GM04504 (cell line): ENCODE measurements around the gene UQCRHL.
"Not testable (repeated sequence)": the region's sequence is repeated elsewhere in the genome, so short reads cannot be mapped to it uniquely, and the experiment has no call there.

ENCODE experiments used
- DNase-seq: peaks from one replicate; pipeline ENCODE4 v3.0.0-alpha.2; 2012; ENCODE audit warnings: low read depth

The UQCRHL gene

DNA sequence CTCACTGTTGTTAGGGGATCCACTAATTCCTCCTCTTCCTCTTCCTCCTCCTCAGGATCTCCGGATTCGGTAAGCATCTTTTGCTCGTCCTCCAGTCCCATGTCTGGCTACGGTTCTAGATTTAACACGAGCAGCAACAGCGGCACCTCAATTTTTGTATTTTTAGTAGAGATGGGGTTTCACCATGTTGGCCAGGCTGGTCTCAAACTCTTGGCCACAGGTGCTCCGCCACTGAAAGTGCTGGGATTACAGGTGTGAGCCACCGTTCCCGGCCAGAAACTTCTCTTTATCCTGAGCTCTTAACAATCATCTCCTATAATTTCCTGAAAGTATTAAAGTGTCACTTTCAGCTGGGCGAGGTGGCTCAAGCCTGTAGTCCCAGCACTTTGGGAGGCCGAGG lies at the start of gene UQCRHL:
Gene UQCRHL, minus strand, starts transcription at position 101 of the 400 bp plus-strand sequence. Its CDS starts 0 bp downstream, at position 101.
- not testable (repeated sequence) for DNase-seq

DNA sequence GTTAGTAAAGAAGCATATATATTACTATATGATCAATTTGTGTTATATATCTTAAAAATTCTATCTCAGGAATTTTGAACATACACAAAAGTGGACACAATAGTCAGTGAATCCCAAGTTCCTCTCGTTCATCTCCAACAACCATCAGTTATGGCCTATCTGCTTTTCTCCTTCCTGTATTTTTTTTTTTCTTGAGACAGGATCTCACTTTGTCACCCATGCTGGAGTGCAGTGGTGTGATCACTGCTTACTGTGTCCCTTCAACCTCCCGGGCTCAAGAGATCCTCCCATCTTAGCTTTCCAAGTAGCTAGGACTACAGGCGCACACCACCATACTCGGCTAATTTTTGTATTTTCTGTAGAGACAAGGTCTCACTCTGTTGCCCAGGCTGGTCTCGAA lies 49.4 kb upstream of the UQCRHL start:
- DNase-seq = no peak

DNA sequence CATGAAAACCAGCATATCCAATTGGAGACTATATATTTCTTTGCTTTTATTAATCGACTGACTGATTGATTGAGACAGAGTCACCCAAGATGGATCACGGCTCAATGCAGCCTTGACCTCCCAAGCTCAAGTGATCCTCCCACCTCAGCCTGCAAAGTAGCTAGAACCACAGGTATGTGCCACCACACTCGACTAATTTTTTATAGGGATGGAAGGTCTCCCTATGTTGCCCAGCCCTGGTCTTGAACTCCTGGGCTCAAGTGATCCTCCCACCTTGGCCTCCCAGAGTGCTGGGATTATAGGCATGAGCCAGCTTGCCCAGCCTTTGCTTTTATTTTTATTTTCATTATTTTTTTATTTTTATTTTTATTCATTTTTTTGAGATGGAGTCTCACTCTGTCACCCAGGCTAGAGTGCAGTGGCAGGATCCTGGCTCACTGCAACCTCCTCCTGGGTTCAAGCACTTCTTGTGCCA lies 45.4 kb upstream of the UQCRHL start:
- no peak for DNase-seq

DNA sequence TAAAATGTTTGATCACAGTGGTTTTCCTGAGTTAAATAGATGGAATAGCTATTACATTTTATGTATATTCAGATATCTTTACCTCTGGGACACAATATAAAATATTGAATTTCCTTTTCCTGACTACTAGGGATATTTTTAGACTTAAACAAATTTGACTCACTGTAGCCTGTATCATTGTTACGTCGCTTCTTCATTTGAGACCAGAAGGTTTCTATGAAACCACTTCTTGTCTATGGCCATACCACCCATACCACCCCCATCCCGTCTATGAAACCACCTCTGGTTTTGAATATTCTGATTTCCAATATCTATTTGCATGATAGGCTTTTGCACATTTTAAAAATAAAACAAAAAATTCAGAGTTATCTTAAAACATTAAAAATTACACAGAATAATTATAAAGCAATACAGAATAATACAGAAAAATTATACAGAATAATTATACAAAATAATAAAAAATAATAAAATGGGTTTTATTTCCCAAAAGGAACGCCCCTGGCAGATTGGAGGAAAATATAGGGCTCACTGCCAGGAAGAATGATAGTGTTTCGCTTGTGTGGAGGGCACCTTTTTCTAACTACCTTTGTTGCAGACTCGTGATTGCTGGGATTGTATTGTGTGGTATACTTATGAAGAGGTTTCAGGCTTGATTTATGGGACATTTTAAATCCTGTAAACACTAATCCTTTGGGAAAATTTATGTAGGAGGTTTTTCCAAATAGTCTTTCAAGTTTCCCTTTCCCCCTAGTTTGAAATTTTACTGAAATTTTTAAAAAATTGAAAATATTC lies 44.8 kb upstream of the UQCRHL start:
- no peak for DNase-seq

DNA sequence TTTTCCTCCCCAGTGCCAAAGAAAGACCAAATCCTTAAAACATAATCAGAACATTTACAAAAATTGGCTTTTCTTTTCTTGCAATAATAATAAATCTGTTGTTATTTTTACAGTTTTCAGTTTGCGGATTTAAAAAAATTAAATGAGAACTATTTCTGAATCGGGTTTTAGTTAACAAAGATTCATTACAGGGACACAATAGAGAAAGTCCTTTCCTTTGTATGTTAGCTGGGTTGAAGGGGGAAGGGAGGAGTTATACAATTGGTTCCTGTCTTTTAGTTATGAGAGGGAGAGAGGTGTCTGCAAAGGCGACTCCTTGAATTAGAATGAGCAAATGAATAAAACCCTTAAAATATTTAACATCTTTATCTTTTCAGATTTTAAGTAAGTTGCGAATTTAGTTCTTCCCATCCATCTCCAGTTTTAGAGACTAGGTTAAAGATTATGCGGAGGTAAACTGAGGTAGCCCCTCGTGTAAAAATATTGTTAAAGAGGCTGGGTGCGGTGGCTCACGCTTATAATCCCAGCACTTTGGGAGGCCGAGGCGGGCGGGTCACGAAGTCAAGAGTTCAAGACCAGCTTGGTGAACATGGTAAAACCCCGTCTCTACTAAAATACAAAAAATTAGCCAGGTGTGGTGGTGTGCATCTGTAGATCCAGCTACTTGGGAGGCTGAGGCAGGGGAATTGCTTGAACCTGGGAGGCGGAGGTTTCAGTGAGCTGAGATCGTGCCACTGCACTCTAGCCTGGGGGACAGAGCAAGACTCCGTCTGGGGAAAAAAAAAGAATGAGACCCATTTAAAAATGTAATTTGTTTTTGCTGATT lies 44.0 kb upstream of the UQCRHL start:
- DNase-seq = no peak

DNA sequence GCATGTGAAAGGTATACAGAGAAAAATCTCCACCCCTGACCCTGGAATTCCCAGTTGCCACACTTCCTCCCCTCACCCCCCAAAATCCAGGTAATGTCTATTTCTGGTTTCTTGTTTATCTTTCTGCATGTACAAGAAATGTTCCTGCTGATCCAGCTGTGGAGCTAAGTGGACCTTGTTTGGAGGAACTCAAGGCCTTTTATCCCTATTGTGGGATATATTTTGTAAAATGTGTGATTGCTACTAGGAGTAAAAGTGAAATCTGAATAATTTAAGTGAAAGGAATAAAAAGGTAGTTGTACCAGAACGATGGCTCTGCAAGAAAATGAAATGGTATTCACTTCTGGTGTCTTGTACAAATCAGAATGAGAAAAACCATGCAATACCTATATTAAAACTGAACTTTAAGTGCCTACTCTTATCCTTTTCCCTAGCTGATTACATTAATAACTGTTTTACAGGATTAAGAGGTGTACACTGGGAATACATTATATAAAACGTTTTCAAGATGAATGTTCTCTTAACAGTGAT lies 43.1 kb upstream of the UQCRHL start:
- no peak for DNase-seq

DNA sequence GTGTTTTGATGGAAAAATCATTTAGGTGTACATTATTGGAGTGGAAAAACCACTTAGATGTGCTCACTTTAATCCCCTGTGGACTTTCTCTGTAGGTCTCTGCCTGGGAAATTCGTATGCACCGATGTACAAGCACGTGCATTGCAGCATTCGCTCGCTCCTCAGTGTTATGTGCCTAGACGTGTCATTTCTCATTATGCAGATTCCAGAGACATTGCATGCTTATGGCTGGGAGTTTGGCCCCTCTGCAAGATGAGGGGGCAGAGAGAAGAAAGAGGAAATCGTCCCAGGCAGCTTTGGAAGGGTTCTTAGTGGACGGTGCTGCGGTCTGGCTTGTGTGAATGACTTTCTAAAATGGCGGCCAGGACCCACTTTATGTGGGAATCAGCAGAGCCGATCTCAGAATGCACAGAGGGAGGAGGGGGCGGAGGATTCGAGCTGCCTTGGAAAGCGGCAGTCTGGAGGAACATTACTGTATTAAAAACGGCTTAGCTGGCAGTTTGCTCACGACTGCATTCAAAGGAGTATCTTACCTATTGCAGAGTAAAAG lies 42.4 kb upstream of the UQCRHL start:
- no peak for DNase-seq

DNA sequence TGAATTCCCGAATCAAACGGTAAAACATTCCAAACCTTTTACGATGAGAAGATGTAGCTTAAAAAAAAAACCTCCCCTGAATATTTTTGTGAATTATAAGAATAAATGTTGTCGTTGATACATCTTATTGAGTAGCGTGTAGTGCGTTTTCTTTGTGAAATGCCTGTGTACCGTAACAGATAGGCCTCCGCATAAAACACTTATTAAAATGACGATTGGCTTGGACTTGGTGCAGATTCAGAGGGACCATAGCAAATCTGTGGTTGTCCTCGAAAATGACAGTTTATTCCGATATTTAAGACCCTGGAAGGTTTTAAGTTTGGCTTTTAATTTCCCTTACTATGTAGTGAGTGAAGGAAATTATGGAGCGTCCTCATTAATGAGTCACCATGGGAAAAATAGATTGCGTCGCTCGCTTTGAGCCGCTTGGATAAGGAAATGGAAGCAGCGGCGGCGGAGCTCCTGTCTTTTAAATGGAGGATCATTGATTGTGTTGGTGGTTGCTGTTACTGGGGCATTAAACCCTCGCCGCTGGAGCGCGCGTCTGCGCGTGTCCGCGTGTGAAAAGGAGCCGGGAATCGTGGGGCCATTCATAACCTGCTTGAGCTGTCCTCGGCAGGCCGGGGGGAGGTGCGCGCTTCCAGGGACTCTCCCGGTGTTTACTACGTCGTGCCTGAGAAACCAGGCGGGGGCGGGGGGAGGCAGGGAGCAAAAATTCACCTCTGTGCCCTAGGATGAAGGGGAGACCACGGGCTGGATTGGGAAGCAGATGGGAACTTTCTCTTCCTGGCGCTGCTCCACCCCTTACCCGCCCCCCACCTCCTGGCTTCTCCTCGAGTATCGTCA lies 41.7 kb upstream of the UQCRHL start:
- peak; percentile 64 for DNase-seq

DNA sequence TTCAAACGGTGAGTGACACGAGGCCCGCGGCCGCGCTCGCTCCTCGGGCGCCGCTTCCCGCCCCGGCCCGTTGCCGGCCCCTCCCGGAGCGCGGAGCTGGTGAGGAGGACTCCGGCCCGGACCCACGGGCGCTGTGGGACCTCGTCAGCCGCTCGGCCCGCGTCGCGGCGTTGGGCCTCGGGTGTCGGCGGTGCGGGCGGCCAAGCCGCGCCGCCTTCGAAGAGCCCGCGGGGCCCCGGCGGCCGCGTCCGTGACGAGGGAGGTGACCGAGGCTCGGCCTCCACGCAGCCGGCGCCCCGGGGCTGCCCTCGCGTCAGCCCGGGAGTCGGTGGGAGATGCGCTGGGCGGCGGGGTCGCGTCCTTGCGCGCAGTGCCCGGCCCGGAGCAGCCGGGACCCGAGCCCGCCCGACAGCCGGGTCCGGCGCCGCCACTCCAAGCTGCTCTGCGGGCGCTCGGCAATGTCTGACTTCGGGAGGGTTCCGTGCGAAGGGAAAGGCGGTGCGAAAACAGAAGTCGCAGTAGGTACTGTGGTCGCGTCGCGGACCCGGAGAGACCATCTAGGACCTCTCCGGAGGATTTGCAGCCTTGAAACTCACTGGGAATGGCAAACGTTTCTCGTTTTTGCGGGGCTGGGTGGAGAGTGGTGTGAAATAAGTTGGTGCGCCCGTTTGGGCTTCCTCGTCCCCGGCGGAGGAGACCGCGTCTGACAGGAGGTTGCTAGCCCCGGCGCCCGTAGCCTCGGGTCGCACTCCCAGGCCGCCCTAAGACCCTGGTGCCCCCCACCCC lies 40.9 kb upstream of the UQCRHL start:
- no peak for DNase-seq

DNA sequence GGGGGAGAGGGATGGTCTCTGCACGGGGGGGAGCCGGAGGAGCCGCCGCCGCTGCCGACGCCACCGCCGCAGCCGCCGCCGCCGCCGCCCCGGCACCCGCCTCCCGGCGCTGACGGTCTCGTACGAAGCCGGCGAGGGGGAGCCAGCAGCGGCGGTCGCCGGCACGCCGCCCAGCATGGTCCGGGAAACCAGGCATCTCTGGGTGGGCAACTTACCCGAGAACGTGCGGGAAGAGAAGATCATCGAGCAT lies 40.4 kb upstream of the UQCRHL start:
- DNase-seq = no peak

DNA sequence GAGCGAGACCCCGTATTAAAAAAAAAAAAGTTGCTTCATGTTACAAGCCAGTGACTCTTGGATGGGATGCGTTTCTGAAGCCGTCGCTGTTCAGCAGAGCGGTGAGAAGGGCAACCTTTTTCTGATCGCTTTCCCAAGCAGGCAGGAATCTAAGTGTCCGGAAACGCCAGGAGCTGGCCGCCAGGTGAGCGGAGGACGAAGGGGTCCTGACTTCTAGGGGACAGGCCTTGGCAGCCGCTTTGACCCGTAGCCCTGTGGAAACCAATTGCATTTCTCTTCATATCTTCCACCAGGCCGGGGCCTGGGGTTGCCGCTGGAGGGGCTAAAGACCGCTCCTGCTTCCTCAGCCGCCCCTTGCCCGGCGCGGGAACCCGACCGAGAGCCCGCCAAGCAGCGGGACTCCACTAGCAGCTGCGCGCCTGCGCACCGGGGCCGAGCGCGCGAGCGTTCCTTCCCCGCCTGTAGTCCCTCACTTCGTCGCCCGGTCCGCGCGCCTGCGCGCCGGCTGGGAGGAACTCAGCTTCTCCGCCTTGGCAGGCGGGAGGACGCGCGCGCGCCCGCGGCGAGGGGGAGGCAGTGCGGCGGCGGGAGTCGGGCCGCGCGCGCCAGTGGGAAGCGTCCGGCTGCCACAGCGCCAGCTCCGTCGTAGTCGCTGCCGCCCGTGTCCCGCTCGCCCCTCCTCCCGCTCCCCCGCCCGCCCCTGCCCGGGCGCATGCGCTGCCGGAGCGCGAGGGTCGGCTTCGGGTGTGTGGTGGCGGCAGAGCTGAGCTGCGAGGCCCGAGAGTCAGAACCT lies 39.8 kb upstream of the UQCRHL start, which contains the start of gene SPEN:
Gene SPEN, plus strand, starts transcription at position 608 of the 793 bp plus-strand sequence. CDS start 361 bp downstream, outside the sequence.
- DNase-seq = peak; percentile 95

DNA sequence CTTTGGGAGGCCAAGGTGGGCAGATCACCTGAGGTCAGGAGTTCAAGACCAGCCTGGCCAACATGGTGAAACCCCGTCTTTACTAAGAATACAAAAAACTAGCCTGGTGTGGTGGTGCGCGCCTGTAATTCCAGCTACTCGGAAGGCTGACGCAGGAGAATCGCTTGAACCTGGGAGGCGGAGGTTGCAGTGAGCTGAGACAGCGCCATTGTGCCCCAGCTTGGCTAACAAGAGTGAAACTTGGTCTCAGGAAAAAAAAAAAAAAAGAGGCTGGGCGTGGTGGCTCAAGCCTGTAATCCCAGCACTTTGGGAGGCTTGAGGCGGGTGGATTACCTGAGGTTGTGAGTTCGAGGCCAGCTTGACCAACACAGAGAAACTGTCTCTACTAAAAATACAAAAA lies 38.6 kb upstream of the UQCRHL start:
- DNase-seq = not testable (repeated sequence)

DNA sequence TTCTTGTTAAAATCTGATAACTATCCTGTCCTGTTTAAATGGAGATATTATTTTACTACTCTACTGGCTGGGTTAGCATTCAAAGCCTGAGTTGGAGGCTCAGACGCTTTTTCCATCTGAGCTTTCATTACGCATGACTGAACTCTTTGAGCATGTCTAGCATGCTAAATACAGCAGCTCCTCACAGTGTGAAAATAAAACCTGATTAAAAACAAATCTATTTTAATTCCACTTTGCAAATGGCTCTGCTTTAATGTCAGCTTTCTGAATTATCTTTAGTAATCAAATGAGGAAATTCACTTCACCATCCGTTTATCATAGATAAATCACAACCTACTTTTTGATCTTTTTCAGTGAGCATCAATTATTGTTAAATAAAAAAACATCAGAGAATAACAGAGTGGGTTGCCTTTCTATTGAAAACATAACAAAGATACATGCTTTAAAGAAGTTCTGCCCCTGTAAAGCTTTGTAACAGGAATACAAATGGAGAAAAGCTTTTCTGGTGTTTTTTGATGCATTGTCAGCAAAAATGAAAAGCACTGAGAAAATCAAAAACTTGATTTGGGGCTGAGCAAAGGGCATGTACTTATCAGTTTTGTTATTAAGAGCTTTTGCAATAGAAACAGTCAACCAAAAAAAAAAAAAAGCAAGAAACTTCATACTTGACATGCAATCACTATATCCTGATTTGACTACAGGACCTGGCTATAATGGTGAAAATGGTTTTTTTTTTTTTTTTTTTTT lies 36.5 kb upstream of the UQCRHL start:
- no peak for DNase-seq

DNA sequence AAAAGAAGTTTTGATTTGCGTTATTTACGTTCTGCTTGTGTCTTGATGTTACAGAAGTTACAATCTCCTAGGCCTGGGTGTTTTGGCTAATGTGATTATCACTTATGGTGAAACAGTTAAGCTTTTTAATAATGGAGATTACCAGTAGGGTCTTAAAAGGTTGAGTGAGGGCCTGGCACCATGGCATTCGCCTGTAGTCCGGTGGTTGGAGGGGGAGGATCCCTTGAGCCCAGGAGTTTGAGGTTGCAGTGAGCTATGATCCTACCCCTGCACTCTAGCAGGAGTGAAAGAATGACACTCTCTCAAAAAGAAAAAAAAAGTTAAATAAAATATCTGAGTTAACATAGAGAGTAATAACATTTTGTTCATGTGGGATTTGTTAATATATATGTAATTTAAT lies 31.3 kb upstream of the UQCRHL start:
- DNase-seq = no peak

DNA sequence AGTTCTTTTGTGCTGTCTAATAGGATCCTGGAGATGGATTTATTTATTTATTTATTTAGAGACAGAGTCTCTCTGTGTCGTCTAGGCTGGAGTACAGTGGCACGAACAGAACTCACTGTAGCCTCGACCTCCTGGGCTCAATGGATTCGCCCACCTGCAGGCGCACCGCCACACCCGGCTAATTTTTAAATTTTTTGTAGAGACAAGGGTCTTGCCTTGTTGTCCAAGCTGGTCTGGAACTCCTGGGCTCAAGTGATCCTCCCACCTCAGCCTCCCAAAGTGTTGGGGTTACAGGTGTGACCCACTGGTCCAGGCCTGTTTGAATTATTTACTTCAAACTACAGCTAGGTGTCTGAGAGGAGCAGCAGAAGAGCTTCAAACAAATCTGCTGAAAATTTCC lies 30.5 kb upstream of the UQCRHL start:
- DNase-seq = no peak

DNA sequence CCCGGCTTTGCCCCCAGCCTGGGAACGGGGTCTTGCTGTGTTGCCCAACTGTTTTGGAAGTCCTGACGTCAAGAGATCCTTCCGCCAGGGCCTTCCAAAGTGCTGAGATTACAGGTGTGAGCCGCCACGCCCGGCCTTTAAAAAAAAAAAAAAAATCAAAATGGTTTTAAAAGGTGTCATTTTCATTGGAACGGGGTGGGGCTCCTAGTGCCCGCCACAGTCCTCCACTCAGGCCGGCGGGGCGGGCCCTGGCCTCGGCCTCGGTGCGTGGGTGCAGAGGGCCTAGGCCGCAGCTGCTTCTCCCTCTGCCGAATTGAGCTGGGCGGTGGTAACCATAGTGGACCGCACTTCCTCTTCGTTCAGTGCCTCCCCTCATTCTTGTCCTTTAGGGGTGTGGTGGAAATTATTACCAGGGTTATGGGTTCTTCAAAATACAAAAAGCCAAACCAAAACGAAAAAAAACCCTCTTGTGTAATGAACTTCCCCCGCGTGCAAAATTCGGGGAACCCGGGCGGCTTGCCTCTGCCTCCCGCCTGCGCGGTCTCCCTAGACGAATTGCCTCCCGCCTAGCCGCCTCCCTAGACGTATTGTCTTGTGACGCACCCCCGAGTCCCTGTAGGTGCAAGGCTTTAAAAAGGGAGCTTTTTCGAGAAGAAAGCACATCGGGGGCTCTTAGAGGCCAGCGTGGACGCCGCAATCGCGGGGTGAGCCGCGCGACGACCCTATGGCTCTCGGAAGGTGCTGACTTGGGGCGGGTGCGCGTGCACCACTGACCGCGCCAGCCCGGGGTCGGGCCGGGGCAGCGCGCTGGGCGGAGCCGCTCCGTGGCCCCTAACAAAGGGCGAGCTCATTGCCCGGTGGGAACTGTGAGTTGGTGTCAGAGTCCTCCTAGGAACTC lies 29.6 kb upstream of the UQCRHL start:
- DNase-seq = no peak

DNA sequence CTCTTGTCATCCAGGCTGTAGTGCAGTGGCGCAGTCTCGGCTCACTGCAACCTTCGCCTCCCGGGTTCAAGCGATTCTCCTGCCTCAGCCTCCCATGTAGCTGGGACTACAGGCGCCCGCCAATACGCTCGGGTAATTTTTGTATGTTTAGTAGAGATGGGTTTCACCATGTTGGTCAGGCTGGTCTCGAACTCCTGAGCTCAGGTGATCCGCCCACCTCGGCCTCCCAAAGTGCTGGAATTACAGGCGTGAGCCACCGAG lies 29.0 kb upstream of the UQCRHL start:
- not testable (repeated sequence) for DNase-seq

DNA sequence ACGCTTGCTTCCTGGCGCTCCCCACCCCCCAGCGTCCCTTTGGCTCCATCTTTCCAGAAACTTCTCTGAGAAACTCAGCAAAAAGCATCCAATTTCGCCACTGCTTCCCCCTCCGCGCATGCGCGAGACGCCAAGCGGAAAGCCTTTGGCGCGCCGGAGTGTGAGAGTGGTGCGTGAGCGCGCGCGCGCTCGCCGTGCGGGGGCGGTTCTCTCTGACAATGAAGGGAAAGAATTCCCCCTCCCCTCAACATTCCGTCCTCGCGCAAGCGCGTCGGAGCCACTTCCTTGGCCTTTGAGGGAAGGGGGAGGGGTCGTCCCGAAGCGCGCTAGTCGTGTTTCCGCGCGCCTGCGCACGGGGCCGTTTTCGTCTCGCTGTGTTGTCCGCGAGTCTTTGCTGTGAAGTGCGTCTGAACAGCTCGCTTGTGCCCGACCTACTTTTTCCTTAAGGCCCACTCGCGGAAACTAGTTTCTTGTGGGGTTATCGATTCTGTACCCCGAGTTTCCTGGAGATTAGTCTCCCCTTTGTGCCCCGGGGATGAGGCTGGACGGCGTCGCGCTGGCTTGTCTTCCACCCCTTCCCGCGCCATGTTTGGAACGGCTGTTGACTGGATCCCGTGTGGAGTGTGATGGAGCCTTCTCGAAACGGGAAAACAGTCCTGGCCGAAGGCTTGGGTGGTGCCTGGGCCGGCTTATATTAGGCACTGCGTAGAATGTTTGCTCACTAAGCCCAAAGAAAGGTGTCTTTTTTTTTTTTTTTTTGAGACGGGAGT lies 28.5 kb upstream of the UQCRHL start:
- peak; percentile 98 for DNase-seq
